OCI-LY1 (cell line): ENCODE results near the gene KCNE5.
"Not testable (repeated sequence)": the region's sequence is repeated elsewhere in the genome, so short reads cannot be mapped to it uniquely, and the experiment has no call there.

Experiments used
- H2AFZ ChIP-seq: fragments of 200-600 bp; sonication (generic), shearing (Covaris generic); 2 replicates; pipeline ENCODE4 v1.6.0; 2014; ENCODE audit warnings: antibody characterized with exemption, mild to moderate bottlenecking, low read length
- H3F3A ChIP-seq: fragments of 200-600 bp; sonication (generic), shearing (Covaris generic); 2 replicates; pipeline ENCODE4 v1.6.0; 2014; ENCODE audit warnings: mild to moderate bottlenecking, antibody characterized with exemption, low read length, moderate library complexity; ENCODE audit not compliant: insufficient read depth
- H3K27ac ChIP-seq: fragments of 200-600 bp; sonication (generic); 2 replicates; pipeline ENCODE4 v1.5.1; 2014; ENCODE audit warnings: low read length, mixed run types, mild to moderate bottlenecking, low read depth; ENCODE audit not compliant: poor library complexity, severe bottlenecking
- H3K27me3 ChIP-seq: fragments of 200-600 bp; sonication (generic); 2 replicates; pipeline ENCODE4 v1.6.0; 2014; ENCODE audit warnings: antibody characterized with exemption, mild to moderate bottlenecking, low read length, moderate library complexity; ENCODE audit not compliant: insufficient read depth
- H3K36me3 ChIP-seq: fragments of 200-600 bp; sonication (generic); 2 replicates; pipeline ENCODE4 v1.6.1; 2014; ENCODE audit warnings: mild to moderate bottlenecking, antibody characterized with exemption, low read length, moderate library complexity, mixed read lengths; ENCODE audit not compliant: insufficient read depth
- H3K4me1 ChIP-seq: fragments of 200-600 bp; sonication (generic); 2 replicates; pipeline ENCODE4 v1.5.1; 2014; ENCODE audit warnings: mild to moderate bottlenecking, low read length, moderate library complexity; ENCODE audit not compliant: insufficient read depth, severe bottlenecking
- H3K4me2 ChIP-seq: fragments of 200-600 bp; sonication (generic), shearing (Covaris generic); 2 replicates; pipeline ENCODE4 v1.6.1; 2014; ENCODE audit warnings: low read length
- H3K4me3 ChIP-seq: fragments of 200-600 bp; sonication (generic); 2 replicates; pipeline ENCODE4 v1.5.1; 2014; ENCODE audit warnings: low read length, low read depth, mild to moderate bottlenecking, mixed read lengths; ENCODE audit not compliant: poor library complexity, severe bottlenecking
- H3K79me2 ChIP-seq: fragments of 200-600 bp; shearing (Covaris generic); 2 replicates; pipeline ENCODE4 v1.6.1; 2016; ENCODE audit warnings: mixed run types, low read length, mixed read lengths; ENCODE audit not compliant: insufficient read depth
- H3K9ac ChIP-seq: fragments of 200-600 bp; sonication (generic), shearing (Covaris generic); 2 replicates; pipeline ENCODE4 v1.6.1; 2014; ENCODE audit warnings: mild to moderate bottlenecking, low read length, mixed read lengths
- H3K9me2 ChIP-seq: fragments of 200-600 bp; sonication (generic), shearing (Covaris generic); 2 replicates; pipeline ENCODE4 v1.6.1; 2014; ENCODE audit warnings: low read depth, mild to moderate bottlenecking, low read length, mixed read lengths
- H3K9me3 ChIP-seq: fragments of 200-600 bp; shearing (Covaris generic); 2 replicates; pipeline ENCODE4 v1.6.1; 2014; ENCODE audit warnings: low read length, mixed read lengths
- H4K20me1 ChIP-seq: fragments of 200-600 bp; sonication (generic), shearing (Covaris generic); 2 replicates; pipeline ENCODE4 v1.6.0; 2016; ENCODE audit warnings: mild to moderate bottlenecking, low read length; ENCODE audit not compliant: insufficient read depth
- CTCF ChIP-seq: fragments of 200-600 bp; sonication (generic), shearing (Covaris generic); IDR thresholded peaks from 2 replicates; pipeline ENCODE4 v1.5.1; 2017; ENCODE audit warnings: mild to moderate bottlenecking, antibody characterized with exemption, low read length, moderate library complexity, mixed read lengths
- EZH2 ChIP-seq: fragments of 200-600 bp; sonication (generic), shearing (Covaris generic); IDR thresholded peaks from 2 replicates; pipeline ENCODE4 v1.8.0; 2017; ENCODE audit warnings: borderline replicate concordance, mixed run types, mild to moderate bottlenecking, antibody characterized with exemption, low read length, moderate library complexity, mixed read lengths

Gene KCNE5

GRCh38 chrX:109660435-109661143, 35.6 kb upstream of the KCNE5 start:
- Histone ChIP-seq H3K79me2 (no peaks in the 10 kb centered on the region), H3K4me3 (no peak overlapping the region), H3F3A (no peaks in the 10 kb centered on the region), H3K27me3 (no peaks in the 10 kb centered on the region), H3K9me2 (no peaks in the 10 kb centered on the region), H3K4me1 (no peaks in the 10 kb centered on the region), H3K9ac (no peak overlapping the region), H3K9me3 (no peaks in the 10 kb centered on the region), H3K4me2 (no peak overlapping the region), H3K27ac (no peak overlapping the region), H3K36me3 (peaks cover 60% of the 10 kb centered on the region), H2AFZ (no peak overlapping the region), H4K20me1 (no peaks in the 10 kb centered on the region)
- TF ChIP-seq EZH2 (no peak), CTCF (no peak)

GRCh38 chrX:109658391-109658790, 33.4 kb upstream of the KCNE5 start:
- Histone ChIP-seq H2AFZ (no peak overlapping the region), H3K36me3 (peaks cover 45% of the 10 kb centered on the region), H3K9ac (no peak overlapping the region), H3K79me2 (no peaks in the 10 kb centered on the region), H3K27ac (no peak overlapping the region), H3K9me2 (no peaks in the 10 kb centered on the region), H3K4me1 (no peaks in the 10 kb centered on the region), H3F3A (no peaks in the 10 kb centered on the region), H4K20me1 (no peaks in the 10 kb centered on the region), H3K9me3 (no peaks in the 10 kb centered on the region), H3K4me3 (no peak overlapping the region), H3K4me2 (no peak overlapping the region), H3K27me3 (no peaks in the 10 kb centered on the region)
- TF ChIP-seq CTCF (no peak), EZH2 (no peak)

- not testable (repeated sequence) for H3K4me1 ChIP-seq, H3K27ac ChIP-seq, H3K9ac ChIP-seq, H3K79me2 ChIP-seq, H3K4me3 ChIP-seq, H3F3A ChIP-seq, H3K9me2 ChIP-seq, H3K27me3 ChIP-seq, H3K9me3 ChIP-seq, H4K20me1 ChIP-seq, H3K4me2 ChIP-seq, H2AFZ ChIP-seq
- H3K36me3 ChIP-seq, result peaks cover 35% of the 10 kb centered on the region
Observed at GRCh38 chrX:109657364-109657763, 32.4 kb upstream of the KCNE5 start.

- no peaks in the 10 kb centered on the region for H3K27me3 ChIP-seq
- H3K9ac ChIP-seq, result no peak overlapping the region
- H3K27ac ChIP-seq, result no peak overlapping the region
- H3K4me1 ChIP-seq, result no peaks in the 10 kb centered on the region
- no peaks in the 10 kb centered on the region for H3K9me3 ChIP-seq
- no peaks in the 10 kb centered on the region for H3F3A ChIP-seq
- no peaks in the 10 kb centered on the region for H3K79me2 ChIP-seq
- H2AFZ ChIP-seq, result no peak overlapping the region
- peaks cover 30% of the 10 kb centered on the region for H3K36me3 ChIP-seq
- no peak overlapping the region for H3K4me3 ChIP-seq
- H3K4me2 ChIP-seq, result no peak overlapping the region
- no peaks in the 10 kb centered on the region for H4K20me1 ChIP-seq
- TF ChIP-seq CTCF, result no peak
- no peak for TF ChIP-seq EZH2
- H3K9me2 ChIP-seq, result no peaks in the 10 kb centered on the region
Observed at GRCh38 chrX:109656774-109657173, 31.8 kb upstream of the KCNE5 start.
